VCaP (cell line): ENCODE measurements around the gene FAM117A.

ENCODE experiments used
- H3K27ac ChIP-seq: fragments of 450-650 bp; 2 replicates; pipeline ENCODE4 v1.5.1; 2017
- TF ChIP-seq, protein P1 (sequence below): fragments of 450-650 bp; conservative IDR thresholded peaks from 2 replicates; pipeline ENCODE4 v1.5.1; 2017; ENCODE audit warnings: mild to moderate bottlenecking, moderate library complexity

Gene FAM117A

DNA sequence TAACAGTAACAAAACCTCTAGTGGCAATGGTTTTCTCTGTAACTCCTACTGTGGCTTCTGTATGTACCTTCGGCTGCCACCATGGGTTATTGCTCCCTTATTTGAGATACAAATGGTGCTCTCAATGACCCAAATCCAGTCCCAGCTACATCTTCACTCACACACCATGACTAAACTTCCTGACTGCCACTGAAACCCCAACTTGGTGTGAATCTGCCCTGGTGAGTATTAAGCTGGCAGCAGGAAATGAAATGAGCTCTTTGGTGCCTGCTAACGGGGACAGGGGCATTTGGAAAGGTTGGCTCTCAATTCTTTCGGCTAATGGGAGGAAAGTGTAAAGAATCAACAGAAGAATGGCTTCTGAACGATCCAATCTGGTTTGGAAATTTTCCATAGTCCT lies 48.7 kb downstream of the FAM117A start:
- TF ChIP-seq, protein P1, sequence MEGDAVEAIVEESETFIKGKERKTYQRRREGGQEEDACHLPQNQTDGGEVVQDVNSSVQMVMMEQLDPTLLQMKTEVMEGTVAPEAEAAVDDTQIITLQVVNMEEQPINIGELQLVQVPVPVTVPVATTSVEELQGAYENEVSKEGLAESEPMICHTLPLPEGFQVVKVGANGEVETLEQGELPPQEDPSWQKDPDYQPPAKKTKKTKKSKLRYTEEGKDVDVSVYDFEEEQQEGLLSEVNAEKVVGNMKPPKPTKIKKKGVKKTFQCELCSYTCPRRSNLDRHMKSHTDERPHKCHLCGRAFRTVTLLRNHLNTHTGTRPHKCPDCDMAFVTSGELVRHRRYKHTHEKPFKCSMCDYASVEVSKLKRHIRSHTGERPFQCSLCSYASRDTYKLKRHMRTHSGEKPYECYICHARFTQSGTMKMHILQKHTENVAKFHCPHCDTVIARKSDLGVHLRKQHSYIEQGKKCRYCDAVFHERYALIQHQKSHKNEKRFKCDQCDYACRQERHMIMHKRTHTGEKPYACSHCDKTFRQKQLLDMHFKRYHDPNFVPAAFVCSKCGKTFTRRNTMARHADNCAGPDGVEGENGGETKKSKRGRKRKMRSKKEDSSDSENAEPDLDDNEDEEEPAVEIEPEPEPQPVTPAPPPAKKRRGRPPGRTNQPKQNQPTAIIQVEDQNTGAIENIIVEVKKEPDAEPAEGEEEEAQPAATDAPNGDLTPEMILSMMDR = no peak
- H3K27ac ChIP-seq = no peak overlapping the region

DNA sequence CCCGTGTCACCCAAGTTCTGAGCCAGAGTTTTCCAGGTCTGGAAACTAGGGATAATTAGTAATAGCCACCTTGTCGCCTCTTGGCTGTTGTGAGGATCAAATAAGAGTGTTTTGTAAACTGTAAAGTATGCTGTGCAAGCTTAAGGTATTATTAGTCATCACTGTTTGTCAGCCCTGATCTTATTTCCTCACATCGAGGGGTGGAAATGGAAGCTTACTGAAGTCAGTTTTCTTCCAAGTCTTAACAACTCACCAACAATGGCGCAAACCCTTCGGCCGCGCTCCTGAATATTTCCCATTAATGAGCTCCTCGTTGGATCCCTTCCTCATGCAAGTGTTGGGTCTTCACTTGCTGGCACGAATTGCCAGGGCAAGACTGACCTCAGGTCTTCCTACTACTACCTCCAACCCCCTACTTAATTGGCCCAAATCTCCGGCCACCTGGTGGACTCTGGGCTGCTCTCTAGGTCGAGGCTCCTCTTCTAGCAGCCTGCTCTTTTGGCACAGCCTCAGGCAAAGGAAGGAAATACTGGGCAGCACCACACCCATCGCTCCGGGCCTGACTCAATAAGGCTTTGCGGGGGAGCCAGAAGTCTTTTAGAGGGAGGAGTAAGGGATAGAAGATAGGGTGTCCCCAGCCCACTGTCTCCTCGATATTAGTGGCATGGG lies 55.3 kb downstream of the FAM117A start:
- TF ChIP-seq, protein P1 = no peak; the same call in none of the 2 replicates
- peak overlapping the region; percentile 98 for H3K27ac ChIP-seq

GRCh38 chr17:49707608-49708514 lies 56.1 kb downstream of the FAM117A start, which contains the start of gene SLC35B1:
TSS of gene SLC35B1 (minus strand) at chr17:49707964. CDS start at chr17:49707833, 131 bp downstream.
- H3K27ac ChIP-seq = peak within 1 kb of the TSS; percentile 98
- TF ChIP-seq, protein P1 = peak; percentile 96

DNA sequence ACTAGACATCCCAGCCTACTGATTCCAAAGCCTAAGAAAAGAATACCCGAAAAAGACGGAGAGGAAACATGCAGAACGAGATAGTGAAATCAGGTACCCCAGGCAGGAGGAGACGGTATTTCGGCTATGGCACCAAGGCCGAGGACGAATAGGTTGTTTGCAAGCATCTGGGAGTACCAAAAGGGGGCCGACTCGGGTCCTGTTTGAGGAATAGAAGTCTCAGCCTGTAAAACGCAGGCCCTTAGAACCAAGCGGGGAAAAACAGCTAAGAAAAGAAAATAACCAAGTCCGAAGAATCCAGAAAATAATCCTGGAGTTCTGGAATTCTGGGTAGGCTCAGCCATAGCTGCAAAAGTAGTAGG lies 56.7 kb downstream of the FAM117A start:
- TF ChIP-seq, protein P1 = no peak
- H3K27ac ChIP-seq = peak overlapping the region; percentile 98

GRCh38 chr17:49705254-49705653 lies 58.7 kb downstream of the FAM117A start:
- H3K27ac ChIP-seq = no peak overlapping the region
- TF ChIP-seq, protein P1 = no peak

DNA sequence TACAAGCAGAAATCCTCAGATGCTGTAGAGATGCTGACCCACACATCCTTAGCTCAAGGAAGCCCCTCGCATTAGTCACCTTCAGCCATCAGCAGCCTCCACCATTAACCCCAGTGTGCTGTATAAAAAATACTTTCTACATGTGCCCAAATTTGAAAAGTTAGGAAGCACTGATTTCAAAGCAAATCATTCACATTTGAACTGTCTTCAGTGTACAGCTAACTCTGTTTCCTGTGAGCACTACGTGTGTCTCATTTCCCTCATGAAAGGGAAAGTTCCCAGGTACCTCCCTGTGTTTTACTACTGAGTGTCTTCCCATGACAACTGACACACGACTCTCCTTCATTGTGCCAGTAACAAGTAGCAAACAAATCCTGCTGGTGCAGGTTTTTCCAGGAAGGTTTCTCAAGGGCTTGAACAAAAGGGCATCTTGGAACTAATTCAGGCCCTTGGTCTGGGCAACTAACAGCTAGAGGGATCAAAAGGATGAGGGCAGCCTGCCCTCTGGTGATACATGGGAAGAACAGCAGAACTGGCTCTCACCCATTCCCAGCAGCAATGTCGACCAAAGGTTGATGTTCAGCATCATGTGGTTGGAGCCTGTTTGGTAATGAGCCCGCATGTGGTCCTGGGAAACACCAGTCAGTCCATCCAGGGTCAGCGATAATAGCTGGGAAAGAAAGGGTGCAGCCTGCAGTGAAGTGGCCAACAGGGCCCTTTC lies 60.2 kb downstream of the FAM117A start:
- H3K27ac ChIP-seq = peak overlapping the region; percentile 55
- TF ChIP-seq, protein P1 = peak; percentile 86

- TF ChIP-seq, protein P1 = no peak
- no peak overlapping the region for H3K27ac ChIP-seq
Measured at GRCh38 chr17:49700960-49701359, 63.0 kb downstream of the FAM117A start.
